ENCODE measurements around the gene PGPEP1. TPM values are rescaled to one million over a fixed set of nuclear protein-coding genes. Genes with fewer than 3 reads are reported as not detected.
A peak's percentile ranks its signal among the peaks of the same experiment; 100 is the strongest.

PGPEP1 gene
- total and polyA plus RNA-seq, 12 donors: 10.0 to 61.3 (median 45.2) TPM

DNA sequence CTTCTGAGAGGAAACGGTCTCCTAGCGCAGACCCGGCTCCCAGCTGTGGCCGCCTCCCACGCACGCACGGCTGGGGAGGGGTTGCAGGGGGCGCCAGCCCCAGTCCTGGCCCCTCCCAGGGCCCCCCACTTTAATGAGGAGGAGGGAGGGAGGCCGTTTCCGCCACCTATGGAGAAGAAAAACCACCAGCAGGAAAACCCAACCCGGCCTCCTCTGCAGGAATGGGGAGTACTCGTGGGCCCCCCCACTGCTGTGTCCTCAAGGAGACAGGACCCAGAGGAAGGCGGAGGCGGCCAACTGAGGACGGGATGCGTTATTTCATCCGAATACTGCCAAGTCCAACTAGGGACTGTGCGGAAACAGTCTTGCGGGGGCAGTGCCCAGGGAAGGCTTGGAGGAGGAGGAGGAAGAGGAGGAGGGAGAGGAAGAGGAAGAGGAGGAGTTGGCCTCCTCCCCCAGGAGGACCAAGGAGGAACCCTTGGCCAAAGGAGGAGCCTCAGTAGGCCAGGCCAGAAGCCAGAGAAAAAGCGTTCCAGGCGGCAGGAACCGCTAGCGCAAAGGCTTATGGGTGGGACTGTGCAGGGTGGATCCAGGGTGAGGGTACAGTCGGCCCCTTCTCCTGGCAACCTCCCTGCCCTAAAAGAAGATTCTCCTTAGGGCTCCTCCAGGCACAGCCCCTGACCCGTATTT is 74.9 kb downstream of the PGPEP1 start:
- WGBS, 2 donors: 29 to 32% methylated on average over 25 of the region's 25 CpGs
- intact Hi-C loops (cut with DNase I): loop anchor here in 7 of 10 donors (2.0 to 10.0 kb wide), 5 partner anchors 131 to 211 kb away; partner anchors contain the start of genes RAB3A (in 3 of the 7), JUND (in 2 of the 7) and IQCN (in 1 of the 7)
- ATAC-seq: peak; percentile 19 to 57 (median 49)
- peak; percentile 77 to 93 for DNase-seq
- peaks cover 24 to 62% (median 53%) of the 10 kb centered on the region in 9 donors for H3K4me1 ChIP-seq
- peaks cover 0 to 15% (median 0%) of the 10 kb centered on the region in 7 donors for H3K27me3 ChIP-seq
- peak overlapping the region; percentile 78 to 99 (median 96) for H3K27ac ChIP-seq
- TF ChIP-seq, protein P1, sequence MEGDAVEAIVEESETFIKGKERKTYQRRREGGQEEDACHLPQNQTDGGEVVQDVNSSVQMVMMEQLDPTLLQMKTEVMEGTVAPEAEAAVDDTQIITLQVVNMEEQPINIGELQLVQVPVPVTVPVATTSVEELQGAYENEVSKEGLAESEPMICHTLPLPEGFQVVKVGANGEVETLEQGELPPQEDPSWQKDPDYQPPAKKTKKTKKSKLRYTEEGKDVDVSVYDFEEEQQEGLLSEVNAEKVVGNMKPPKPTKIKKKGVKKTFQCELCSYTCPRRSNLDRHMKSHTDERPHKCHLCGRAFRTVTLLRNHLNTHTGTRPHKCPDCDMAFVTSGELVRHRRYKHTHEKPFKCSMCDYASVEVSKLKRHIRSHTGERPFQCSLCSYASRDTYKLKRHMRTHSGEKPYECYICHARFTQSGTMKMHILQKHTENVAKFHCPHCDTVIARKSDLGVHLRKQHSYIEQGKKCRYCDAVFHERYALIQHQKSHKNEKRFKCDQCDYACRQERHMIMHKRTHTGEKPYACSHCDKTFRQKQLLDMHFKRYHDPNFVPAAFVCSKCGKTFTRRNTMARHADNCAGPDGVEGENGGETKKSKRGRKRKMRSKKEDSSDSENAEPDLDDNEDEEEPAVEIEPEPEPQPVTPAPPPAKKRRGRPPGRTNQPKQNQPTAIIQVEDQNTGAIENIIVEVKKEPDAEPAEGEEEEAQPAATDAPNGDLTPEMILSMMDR (IDR thresholded peaks at IDR 0.05): no peak
- H3K4me3 ChIP-seq: peak overlapping the region in 9 of 10 donors; percentile 4 to 82 (median 44)
- no peaks in the 10 kb centered on the region for H3K36me3 ChIP-seq
- H3K9me3 ChIP-seq: no peaks in the 10 kb centered on the region

DNA sequence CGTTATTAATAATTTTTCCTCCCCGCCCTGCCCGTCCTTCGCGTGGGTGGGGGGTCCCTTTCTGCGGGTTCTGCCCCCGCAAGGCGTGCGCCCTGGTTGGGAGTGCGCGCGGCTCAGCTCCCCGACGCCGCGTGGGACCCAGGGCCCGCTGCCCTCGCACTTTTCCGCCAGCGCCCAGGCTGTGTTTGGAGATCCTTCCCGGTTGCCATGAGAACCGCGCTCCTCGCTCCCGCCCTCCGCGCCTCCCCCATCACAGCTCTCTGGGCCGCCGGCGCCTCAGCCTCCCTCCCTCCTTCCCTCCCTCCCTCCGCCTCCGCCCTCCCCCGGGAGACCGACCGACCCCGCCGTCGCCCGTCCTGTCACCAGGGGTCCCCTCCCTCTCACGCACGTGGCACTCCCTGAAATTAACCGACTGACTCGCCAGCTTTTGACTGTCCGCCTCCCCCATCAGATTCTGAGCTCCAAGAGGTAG is 76.4 kb downstream of the PGPEP1 start:
- ATAC-seq (peak; percentile 53 to 66 (median 56)), DNase-seq (peak; percentile 92 to 96)
- H3K27me3 ChIP-seq: peaks cover 0 to 15% (median 0%) of the 10 kb centered on the region in 7 donors
- peaks cover 28 to 73% (median 68%) of the 10 kb centered on the region in 9 donors for H3K4me1 ChIP-seq
- peak overlapping the region; percentile 78 to 99 (median 96) for H3K27ac ChIP-seq
- intact Hi-C loops (cut with DNase I): loop anchor here in 6 of 10 donors (5.0 to 10.0 kb wide), 4 partner anchors 132 to 212 kb away; partner anchors contain the start of genes RAB3A (in 3 of the 6), IQCN (in 1 of the 6) and JUND (in 1 of the 6)
- no peaks in the 10 kb centered on the region for H3K36me3 ChIP-seq
- H3K9me3 ChIP-seq: no peaks in the 10 kb centered on the region
- peak overlapping the region in 9 of 10 donors; percentile 19 to 82 (median 76) for H3K4me3 ChIP-seq
- TF ChIP-seq, protein P1 (IDR thresholded peaks at IDR 0.05): no peak
- WGBS, 2 donors: 1% methylated on average over 38 to 44 of the region's 44 CpGs

DNA sequence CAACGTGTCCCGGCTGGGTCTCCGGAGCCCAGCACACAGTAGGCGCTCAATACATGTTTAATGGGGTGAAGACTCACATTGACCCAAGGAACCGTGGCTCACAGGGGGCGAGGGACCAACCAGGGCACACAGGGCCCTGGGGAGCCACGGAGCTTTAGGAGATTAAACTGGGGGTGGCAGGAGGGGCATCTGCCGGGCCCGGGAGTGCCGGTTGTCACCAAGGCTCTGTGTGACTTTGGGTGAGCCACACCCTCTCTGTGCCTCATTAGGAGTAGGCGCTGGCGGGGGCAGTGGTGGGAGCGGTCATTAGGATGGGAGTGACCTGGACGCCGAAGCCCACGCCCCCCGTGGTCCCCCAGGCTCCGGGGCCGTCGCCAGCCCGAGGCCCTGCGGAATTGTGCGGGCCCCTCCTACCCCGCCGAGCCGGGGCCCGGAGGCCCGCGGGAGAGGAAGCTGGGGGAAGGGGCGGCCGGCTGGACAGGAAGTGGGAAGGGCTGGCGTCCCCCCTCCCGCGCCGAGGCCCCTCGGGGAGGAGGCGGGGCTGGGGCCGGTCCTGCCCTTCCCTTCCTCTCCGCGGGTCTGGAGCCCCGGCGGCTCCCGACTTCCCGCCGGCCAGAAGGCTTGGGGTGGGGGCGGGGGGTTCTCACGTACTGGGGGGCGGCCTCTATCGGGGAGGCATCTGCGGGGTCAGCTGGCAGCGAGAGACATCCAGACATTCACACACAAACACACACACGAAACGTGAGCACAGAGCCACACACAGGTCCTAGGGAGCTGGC is 77.0 kb downstream of the PGPEP1 start:
- Histone ChIP-seq H3K4me1 (peaks cover 28 to 79% (median 71%) of the 10 kb centered on the region in 9 donors), H3K27ac (peak overlapping the region; percentile 78 to 99 (median 96)), H3K27me3 (peaks cover 0 to 15% (median 0%) of the 10 kb centered on the region in 7 donors), H3K9me3 (no peaks in the 10 kb centered on the region), H3K36me3 (no peaks in the 10 kb centered on the region), H3K4me3 (peak overlapping the region in 9 of 10 donors; percentile 19 to 82 (median 76))
- peak; percentile 90 to 91 for DNase-seq
- ATAC-seq: peak; percentile 55 to 68 (median 63)
- intact Hi-C loops (cut with DNase I): loop anchor here in 6 of 10 donors (5.0 to 10.0 kb wide), 4 partner anchors 133 to 213 kb away; partner anchors contain the start of genes RAB3A (in 3 of the 6), IQCN (in 1 of the 6) and JUND (in 1 of the 6)
- WGBS, 2 donors: 0 to 1% methylated on average over 49 to 53 of the region's 53 CpGs
- TF ChIP-seq, protein P1 (IDR thresholded peaks at IDR 0.05): no peak

Data from heart right ventricle (tissue), 16 donors.